Measurements from ENCODE around the gene ARHGAP26.
A peak's percentile ranks its signal among the peaks of the same experiment; 100 is the strongest.
"Not testable (repeated sequence)": the region's sequence is repeated elsewhere in the genome, so short reads cannot be mapped to it uniquely, and the experiment has no call there.

Gene ARHGAP26

GRCh38 chr5:143085319-143085917 is 315.2 kb downstream of the ARHGAP26 start:
- FAIRE-seq (no peak), DNase-seq (ENCODE audit: extremely low spot score, insufficient read length, low read depth) (no peak)

DNA sequence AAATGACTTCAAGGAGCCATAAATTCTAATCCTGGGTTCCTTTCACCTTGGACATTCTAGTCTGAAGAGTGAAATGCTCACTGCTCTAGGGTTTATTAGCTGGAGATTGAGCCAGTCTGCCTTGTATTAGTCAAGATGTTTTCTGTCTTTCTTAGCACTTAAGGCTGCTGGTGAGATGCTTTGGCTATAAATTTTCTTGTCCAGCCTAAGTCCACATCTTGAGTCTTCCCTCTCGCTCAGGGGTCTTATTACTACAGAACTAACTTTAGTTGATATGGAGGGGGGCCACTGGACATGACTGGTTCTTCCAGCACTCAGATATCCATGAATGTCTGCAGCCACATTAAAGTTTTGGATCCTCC is 316.4 kb downstream of the ARHGAP26 start:
- FAIRE-seq: no peak
- no peak for DNase-seq (ENCODE audit: extremely low spot score, insufficient read length, low read depth)

- no peak for FAIRE-seq
- no peak for DNase-seq (ENCODE audit: extremely low spot score, insufficient read length, low read depth)
These were observed 316.9 kb downstream of the ARHGAP26 start for GRCh38 chr5:143086908-143087637.

GRCh38 chr5:143088702-143089101 is 318.5 kb downstream of the ARHGAP26 start:
- not testable (repeated sequence) for FAIRE-seq; DNase-seq (ENCODE audit: extremely low spot score, insufficient read length, low read depth)

- not testable (repeated sequence) for FAIRE-seq; DNase-seq (ENCODE audit: extremely low spot score, insufficient read length, low read depth)
These were observed 319.9 kb downstream of the ARHGAP26 start for GRCh38 chr5:143090044-143090443.

DNA sequence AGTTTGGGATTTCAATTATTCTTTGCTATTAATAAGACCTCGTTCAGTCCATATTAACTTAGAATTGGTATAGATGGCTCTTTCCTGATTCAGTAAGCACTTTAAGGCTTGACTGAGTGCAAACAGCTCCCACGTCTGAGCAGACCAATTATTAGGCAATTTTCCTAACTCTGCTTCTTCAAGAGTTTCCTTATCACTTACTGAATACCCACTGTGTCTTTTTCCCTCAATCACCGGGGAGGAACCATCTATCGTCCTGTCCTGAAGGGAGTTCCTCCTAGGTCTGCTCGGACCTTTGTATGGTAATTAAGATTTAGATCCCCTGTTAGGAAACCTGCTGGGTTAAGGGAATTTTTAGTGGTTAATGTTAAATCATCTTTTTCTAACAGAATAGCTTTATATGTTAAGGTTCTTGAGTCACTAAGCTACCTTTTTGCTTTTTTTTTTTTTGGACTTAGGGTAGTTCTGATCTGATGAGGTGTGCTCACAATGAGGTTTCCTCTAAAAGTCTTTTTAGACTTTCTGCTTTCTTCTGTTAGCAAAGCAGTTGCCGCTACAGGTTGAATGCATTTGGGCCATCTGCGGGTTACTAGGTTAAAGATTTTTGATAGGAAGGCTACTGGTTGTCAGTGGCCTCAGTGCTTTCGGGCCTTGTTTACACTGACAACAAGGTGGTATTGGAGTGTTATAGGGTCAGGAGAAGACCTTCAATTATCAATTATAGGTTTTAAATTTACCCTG is 322.7 kb downstream of the ARHGAP26 start:
- FAIRE-seq; DNase-seq (ENCODE audit: extremely low spot score, insufficient read length, low read depth): not testable (repeated sequence)

- DNase-seq (ENCODE audit: extremely low spot score, insufficient read length, low read depth) (no peak), FAIRE-seq (no peak)
These were observed 323.4 kb downstream of the ARHGAP26 start for GRCh38 chr5:143093452-143094086.

DNA sequence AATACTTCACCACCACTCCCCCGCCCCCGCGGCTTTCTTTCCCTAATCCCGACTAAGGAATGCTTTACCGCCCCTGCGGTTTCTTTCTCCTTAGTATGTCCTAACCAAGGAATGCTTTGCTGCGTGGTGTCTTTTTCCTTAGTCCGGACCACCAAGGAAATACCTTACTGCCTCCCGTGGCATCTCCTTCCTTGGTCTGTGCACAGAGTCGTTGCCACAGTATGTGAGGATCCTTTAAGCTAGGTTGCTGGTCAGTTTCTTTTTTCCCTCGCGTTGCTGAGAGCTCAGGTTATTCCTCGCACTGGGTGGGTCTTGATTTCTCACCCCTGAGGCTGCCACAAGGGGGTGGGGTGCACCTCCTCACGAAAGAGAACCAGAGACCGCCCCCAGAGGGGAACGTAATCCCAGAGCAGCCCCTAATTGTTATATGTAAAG is 323.9 kb downstream of the ARHGAP26 start:
- FAIRE-seq (no peak), DNase-seq (ENCODE audit: extremely low spot score, insufficient read length, low read depth) (no peak)

- not testable (repeated sequence) for FAIRE-seq
These were observed 324.4 kb downstream of the ARHGAP26 start for GRCh38 chr5:143094608-143095007.

GRCh38 chr5:143101121-143101520 is 330.9 kb downstream of the ARHGAP26 start:
- FAIRE-seq (peak; percentile 90), DNase-seq (ENCODE audit: extremely low spot score, insufficient read length, low read depth) (peak; percentile 9)

More at GRCh38 chr5:143094608-143095007, 324.4 kb downstream of the ARHGAP26 start:
- DNase-seq (ENCODE audit: extremely low spot score, insufficient read length, low read depth): not testable (repeated sequence)

DNA sequence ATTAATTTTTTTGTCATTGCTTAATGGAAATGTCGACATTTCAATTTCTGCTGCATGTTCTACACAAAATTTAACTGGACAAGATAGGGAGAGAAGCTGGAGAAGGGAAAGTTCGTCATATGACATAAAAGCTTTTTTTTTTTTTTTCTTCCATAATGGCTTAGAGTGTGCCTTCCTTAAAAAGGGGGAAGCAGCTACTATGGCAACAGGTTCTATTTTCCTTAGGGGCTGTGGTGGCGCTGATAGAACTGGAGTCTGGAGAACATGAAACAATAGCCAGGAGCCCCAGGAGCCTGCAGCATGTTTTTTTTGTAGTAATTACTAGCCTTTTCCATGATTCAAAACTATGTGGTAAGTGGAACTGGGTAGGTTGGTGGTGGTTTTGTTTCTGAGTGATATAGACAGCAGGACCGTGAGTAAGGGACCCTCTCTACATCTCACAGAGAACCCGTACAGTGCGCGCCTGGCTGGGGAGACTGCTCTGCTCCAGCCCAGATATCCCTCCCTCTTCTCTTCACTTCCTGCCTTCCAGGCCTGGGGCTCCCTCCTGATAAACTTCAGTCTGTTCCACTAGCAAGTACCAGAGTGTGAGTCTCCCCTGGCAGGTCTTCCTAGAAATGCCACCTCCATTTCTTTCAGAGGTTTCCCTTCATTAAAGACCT is 331.7 kb downstream of the ARHGAP26 start:
- FAIRE-seq (no peak), DNase-seq (ENCODE audit: extremely low spot score, insufficient read length, low read depth) (no peak)

DNA sequence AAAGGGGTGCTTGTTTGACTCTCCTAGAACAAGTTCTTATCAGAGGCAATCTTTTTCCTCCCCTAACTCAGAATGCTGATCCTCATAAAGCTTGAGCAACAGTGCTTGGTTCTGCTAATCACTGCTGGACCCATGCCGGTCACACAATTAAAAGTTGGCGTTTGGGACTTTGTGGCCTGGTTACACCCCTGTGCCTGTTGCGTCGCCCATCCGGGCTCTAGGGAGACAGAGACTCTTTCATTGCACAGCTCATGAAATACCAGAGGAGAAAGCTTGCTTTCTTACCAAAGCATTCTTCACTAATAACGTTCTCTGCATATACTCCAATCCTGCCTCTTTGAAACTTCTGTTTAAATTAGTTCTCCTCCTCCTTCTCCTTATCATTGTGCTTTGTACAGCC is 332.2 kb downstream of the ARHGAP26 start:
- no peak for FAIRE-seq
- DNase-seq (ENCODE audit: extremely low spot score, insufficient read length, low read depth): no peak

- FAIRE-seq: no peak
- no peak for DNase-seq (ENCODE audit: extremely low spot score, insufficient read length, low read depth)
These were observed 335.2 kb downstream of the ARHGAP26 start for GRCh38 chr5:143105216-143105905.

GRCh38 chr5:143106174-143106573 is 336.0 kb downstream of the ARHGAP26 start:
- FAIRE-seq (no peak), DNase-seq (ENCODE audit: extremely low spot score, insufficient read length, low read depth) (no peak)

DNA sequence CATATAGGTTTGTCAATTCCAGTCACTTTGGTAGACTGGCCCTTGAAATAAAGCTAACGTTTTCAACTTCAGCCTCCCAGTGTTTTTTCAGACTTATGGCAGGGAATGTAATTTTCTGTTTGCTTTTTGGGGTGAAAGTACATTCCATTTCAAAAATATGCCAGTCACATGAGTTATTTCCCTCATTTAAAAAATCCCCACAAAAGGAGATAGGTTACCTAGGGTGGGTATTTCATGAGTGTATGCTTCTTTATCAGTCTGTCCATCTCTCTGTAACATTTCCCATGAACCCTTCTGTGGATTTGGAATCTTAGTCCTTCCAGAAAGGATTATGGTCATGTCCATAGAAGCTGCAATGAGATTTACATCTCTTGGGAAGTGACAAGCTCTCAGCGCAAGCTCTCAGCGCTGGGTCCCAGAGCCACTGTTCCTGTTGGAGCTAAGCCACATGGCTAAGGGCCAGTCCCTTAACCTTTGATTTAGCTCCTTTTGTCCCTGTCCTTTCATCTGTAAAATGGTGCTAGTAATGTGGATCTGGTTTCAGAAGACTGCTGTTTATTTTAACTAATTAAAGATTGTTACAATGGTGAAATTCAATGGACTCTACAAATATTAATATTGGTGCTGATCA is 338.4 kb downstream of the ARHGAP26 start:
- DNase-seq (ENCODE audit: extremely low spot score, insufficient read length, low read depth) (no peak), FAIRE-seq (no peak)

DNA sequence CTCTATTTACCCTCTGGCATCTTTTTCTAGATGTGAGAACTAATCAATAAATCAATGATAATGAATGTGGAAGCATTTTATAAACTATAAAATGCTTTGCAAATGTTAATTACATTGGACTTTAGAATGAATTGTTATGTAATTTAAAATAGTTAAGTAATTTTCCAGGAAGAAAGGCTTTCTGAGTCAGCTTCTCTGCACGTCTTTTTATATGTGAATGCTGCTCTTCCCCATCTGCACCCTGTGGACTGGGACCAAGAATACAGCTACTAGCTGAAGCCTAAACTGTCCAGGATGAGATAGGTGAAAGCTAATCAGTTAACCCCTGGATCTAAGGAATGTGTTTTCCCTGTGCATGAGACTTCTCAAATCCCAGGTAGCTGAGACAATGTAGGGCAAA is 340.4 kb downstream of the ARHGAP26 start:
- FAIRE-seq: no peak

GRCh38 chr5:143111799-143112198 is 341.6 kb downstream of the ARHGAP26 start:
- no peak for FAIRE-seq
- no peak for DNase-seq (ENCODE audit: extremely low spot score, insufficient read length, low read depth)

More for the DNA sequence above, 340.4 kb downstream of the ARHGAP26 start:
- no peak for DNase-seq (ENCODE audit: extremely low spot score, insufficient read length, low read depth)

DNA sequence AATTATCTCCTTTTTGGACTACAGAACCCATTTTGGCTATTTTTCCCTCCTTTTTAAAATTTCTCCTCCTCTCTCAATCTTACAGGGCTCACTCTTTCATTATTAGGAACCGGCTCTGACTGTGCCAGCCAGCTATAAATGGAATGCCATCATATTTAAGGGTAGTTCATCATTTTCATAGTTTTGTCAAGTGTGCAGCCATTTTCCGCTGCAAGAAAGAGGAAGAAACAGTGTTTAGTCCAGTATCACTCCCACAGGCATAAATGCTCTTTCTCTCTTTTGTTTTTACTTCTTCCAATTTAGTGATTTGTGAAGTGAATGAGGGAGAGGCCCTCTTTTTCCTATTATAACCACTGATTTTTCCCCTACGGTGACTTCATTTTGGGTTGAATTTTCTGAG is 343.3 kb downstream of the ARHGAP26 start:
- FAIRE-seq (no peak), DNase-seq (ENCODE audit: extremely low spot score, insufficient read length, low read depth) (no peak)

DNA sequence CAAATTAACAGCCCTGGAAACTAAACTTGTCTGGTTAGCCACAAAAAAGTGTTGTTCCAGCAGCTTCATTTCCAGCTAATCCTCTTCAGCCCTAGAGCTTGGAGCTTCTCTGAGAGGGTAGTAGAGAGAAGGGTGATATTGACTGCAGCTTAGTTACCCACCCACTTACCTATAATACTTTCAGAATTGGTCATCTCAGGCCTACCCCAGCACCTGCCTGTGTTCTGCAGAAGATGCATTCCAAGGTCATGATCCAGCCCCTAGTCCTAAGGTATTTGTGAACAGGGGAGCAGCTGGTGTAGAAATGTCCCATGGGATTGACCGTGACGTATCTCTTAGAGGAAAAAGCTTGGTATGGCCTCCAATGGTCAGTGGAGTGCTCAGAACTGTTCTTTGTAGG is 344.3 kb downstream of the ARHGAP26 start:
- DNase-seq (ENCODE audit: extremely low spot score, insufficient read length, low read depth) (no peak), FAIRE-seq (no peak)
